ENCODE measurements around the gene IQCB1. TPM values are rescaled to one million over a fixed set of nuclear protein-coding genes. Genes with fewer than 3 reads are reported as not detected.
"Not testable (repeated sequence)": the region's sequence is repeated elsewhere in the genome, so short reads cannot be mapped to it uniquely, and the experiment has no call there.

The IQCB1 gene
- total and polyA plus RNA-seq, 2 of the 8 experiments (the other 6 are each of a cell fraction or from before 2014, with no cell fraction given): 21.7 to 31.2 TPM

- H3K27ac ChIP-seq (ENCODE audit: low read depth, low read length); FAIRE-seq; H3K4me2 ChIP-seq (ENCODE audit: insufficient read depth in 1 of 2, low read depth in 2 of 2, low read length in 2 of 2); H3K27me3 ChIP-seq (replicated peaks in 1 of 4; ENCODE audit: control insufficient read depth in 3 of 4, extremely low read depth in 1 of 4, insufficient read depth in 3 of 4, low read length in 3 of 4); H2AK5ac ChIP-seq (ENCODE audit: low read depth, low read length); H2BK20ac ChIP-seq (ENCODE audit: low read length); H3K23me2 ChIP-seq (ENCODE audit: low read depth, low read length); H2BK5ac ChIP-seq (ENCODE audit: low read depth, low read length); H3K14ac ChIP-seq (ENCODE audit: insufficient read length); H3K4me3 ChIP-seq (ENCODE audit: extremely low read depth in 1 of 4, insufficient read depth in 2 of 4, low read depth in 3 of 4, low read length in 4 of 4); H4K91ac ChIP-seq (replicated peaks; ENCODE audit: insufficient read length, low read length); H3K9ac ChIP-seq (replicated peaks in 1 of 4; ENCODE audit: extremely low read depth in 1 of 4, low read depth in 3 of 4, low read length in 3 of 4); H3K56ac ChIP-seq (replicated peaks; ENCODE audit: insufficient read length, low read depth, low read length); H3K36me3 ChIP-seq (ENCODE audit: control insufficient read depth in 2 of 4, insufficient read depth in 4 of 4, low read length in 3 of 4); H2AFZ ChIP-seq (ENCODE audit: low read length); H3K4ac ChIP-seq (replicated peaks; ENCODE audit: insufficient read length, low read depth, low read length); H4K20me1 ChIP-seq (replicated peaks in 1 of 2; ENCODE audit: control insufficient read depth in 1 of 2, insufficient read depth in 2 of 2, low read length in 2 of 2); H4K5ac ChIP-seq (ENCODE audit: insufficient read length, low read depth, low read length); H3K18ac ChIP-seq (ENCODE audit: extremely low read depth, low read length); H3K79me2 ChIP-seq (ENCODE audit: control insufficient read depth in 1 of 2, insufficient read depth in 2 of 2, low read length in 2 of 2); DNase-seq (ENCODE audit: low read depth in 1 of 2, low spot score in 2 of 2); H2BK15ac ChIP-seq (ENCODE audit: low read length); H2BK12ac ChIP-seq (ENCODE audit: low read depth, low read length); H3K79me1 ChIP-seq (ENCODE audit: low read depth, low read length); POLR2A ChIA-PET (ENCODE audit: partially characterized antibody); H4K8ac ChIP-seq (ENCODE audit: extremely low read depth, insufficient read depth, low read length); H3K23ac ChIP-seq (ENCODE audit: insufficient read length); H2BK120ac ChIP-seq (replicated peaks; ENCODE audit: low read depth, low read length); H3K9me3 ChIP-seq (ENCODE audit: insufficient read depth in 2 of 2, low read depth in 1 of 2, low read length in 1 of 2); H3K4me1 ChIP-seq (replicated peaks in 1 of 4; ENCODE audit: control insufficient read depth in 3 of 4, insufficient read depth in 4 of 4, low read length in 3 of 4): not testable (repeated sequence)
- CTCF ChIA-PET (ENCODE audit: partially characterized antibody): interaction anchor here (0.7 to 1.8 kb wide), 6 partner anchors 14 to 402 kb away, joined by 3 to 6 read pairs (median 3); no protein-coding TSS in a partner anchor
- 93% methylated on average over 3 of the region's 5 CpGs; no CpG with 5 or more reads in 1 of the 2 experiments for WGBS, 2 experiments (ENCODE audit: extremely low coverage in 1 of 2, insufficient coverage in 1 of 2, insufficient read length in 1 of 2, insufficient replicate concordance in 2 of 2, low coverage in 1 of 2, low lambda C conversion rate in 2 of 2, missing lambda C conversion rate in 1 of 2)
Measured at GRCh38 chr3:121857778-121858177, 22.9 kb upstream of the IQCB1 start.
